Ureter (tissue), 1 donor: ENCODE results near the gene FLT4. TPM values are rescaled to one million over a fixed set of nuclear protein-coding genes. Genes with fewer than 3 reads are reported as not detected.

ENCODE experiments used
- DNase-seq: peaks from one replicate; pipeline ENCODE4 v3.0.0-alpha.2; 2020; ENCODE audit warnings: low spot score
- total RNA-seq: library from RNA; stranded (reverse); gene quantifications from one replicate; pipeline ENCODE4 v1.2.4, GENCODE V29; 2023
- donor health status: DM: yes; HTN: yes; CAD: no.

FLT4 gene
- total RNA-seq, 1 donor from 2014 or later, result 12.1 TPM

DNA sequence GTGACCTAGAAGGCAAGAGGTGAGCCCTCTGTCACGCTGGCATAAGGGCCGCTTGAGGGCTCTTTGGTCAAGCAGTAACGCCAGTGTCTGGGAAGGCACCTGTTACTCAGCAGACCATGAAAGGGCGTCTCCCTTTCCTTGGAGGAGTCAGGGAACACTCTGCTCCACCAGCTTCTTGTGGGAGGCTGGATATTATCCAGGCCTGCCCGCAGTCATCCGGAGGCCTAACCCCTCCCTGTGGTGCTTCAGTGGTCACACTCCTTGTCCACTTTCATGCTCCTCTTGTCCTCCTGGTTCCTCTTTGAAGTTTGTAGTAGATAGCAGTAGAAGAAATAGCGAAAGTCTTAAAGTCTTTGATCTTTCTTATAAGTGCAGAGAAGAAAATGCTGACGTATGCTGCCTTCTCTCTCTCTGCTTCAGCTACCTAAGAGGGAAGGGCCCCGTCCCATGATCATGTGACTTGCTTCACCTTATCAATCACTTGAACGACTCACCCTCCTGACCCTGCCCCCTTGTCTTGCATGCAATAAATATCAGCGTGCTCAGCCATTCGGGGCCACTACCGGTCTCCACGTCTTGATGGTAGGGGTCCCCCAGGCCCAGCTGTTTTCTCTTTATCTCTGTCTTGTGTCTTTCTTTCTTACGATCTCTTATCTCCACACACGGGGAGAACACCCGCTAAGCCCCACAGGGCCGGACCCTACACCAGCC, 41.4 kb downstream of the FLT4 start:
- DNase-seq, result no peak

DNA sequence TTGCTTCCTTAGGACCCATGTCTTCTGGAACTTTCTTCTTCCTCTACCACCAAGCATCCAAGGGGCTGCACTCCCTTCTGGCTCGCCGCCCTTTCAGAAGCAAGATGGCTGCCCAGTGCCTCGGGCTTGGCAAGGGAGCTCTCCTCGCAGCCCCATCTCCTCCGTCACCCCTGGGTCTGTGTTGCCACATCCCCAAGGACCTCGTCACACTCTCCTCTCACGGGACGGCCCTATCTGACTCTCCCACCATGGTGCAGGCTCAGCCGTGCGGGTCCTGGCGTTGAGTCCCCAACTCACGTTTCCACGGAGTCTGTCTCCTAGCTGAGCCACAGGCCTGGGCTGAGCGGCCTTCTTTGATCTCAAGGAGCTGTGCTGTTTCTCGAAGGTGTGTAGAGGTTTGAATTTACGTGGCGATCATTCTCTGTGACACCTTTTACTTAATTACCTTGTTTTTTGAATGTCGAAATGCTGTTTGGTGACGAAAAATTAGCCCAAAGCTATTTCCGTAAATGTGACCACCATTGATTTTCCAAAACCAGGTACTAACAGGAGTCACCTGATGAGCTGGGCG, 43.1 kb downstream of the FLT4 start:
- DNase-seq, result no peak

DNA sequence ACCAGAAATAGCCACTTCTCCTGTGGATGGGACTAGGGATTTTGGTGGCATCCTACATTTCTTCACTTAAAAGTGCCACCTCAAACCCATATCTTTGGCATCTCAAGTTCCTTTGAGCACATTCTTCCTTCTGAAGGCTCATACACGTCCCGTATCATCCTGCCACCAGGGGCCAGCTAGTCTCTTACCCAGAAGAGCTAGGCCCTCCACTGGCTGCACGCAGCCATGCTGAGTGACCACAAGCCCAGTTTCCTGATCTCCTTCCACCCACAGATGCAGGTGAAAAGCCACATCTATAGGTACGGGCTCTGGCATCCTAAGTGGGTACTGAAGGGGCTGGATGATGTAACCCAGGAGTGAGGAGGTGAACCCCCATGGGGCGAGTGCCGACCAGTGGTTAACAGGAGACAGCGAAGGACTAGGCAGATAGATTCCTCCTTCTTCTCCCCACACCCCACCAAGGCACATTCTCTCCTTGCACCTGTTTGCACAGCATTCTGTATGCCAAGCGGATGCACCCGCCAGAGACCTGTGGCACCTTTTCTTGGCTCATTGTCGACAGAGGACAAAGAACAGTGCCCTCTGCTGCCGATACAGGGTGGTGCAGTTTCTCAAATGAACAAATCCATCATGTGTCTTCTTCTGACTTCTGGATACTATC, 43.7 kb downstream of the FLT4 start:
- DNase-seq, result no peak

DNA sequence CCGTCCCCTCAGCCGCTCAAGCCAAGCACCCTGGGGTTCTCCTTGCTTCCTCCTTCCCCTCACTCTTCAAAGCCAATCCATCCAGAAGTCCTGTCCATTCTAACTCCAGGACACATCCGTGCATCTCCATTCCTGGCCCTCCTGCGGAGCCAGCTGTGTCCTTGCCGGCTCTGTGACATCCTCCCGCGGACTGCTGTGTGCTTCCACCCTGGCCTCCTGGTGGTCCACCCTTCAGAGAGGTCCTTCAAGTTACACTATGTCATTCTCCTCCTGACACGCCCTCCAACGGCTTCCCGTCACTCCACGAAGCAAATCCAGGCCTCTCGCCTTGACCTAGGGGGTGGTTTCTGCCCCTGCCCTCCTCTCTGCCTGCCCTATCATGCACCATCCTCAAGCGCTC, 45.1 kb downstream of the FLT4 start:
- DNase-seq, result no peak

DNA sequence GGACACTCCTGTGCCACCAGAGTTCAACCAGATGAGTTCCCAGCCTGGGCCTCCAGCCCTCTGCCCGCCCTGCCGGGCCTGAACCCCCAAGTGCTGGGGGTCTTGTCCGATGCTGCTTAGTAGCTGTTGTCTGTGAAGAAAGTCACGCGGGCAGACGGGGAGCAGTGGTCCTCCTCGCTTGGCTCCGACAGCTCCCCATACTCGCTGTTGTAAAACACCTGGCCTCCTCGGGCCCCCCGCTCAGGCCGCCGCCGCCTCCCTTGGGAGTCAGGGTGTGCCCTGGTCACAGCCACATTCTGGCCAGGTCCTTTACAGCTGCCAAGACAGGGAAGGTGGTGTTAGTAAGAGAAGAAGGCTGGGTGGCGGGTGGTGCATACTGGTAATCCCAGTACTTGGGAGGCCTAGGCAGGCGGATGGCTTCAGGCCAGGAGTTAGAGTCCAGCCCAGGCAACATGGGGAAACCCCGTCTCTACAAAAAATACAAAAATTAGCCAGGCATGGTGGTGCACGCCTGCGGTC, 46.3 kb downstream of the FLT4 start:
- DNase-seq, result no peak

DNA sequence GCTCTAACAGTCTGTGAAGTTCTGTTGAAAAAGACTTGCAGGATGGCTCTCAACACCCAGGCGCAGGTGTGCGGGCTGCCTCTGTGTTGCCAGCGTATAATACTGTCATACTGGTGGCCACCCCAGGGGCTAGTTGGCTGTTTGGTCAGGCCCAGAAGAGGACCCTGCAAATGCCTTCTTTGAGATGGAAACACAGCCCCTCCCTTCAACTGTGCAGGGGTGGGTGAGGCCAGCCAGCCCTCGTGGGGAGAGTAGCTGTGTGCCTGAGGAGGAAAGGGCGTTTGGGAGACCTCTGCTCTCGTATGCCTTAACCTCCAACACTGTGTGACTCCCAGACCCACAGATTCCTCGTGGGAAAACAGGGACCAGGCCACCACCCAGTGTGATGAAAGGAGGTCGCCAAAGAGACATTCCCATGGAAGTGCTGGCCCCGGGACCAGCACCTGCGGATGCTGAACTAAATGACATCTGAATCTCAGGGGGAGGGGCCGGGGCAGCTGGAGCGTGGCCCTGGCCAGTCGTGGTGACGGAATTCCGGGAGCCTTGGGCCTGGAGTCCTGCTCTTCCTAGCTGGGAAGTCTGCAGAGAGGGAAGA, 46.8 kb downstream of the FLT4 start:
- no peak for DNase-seq

DNA sequence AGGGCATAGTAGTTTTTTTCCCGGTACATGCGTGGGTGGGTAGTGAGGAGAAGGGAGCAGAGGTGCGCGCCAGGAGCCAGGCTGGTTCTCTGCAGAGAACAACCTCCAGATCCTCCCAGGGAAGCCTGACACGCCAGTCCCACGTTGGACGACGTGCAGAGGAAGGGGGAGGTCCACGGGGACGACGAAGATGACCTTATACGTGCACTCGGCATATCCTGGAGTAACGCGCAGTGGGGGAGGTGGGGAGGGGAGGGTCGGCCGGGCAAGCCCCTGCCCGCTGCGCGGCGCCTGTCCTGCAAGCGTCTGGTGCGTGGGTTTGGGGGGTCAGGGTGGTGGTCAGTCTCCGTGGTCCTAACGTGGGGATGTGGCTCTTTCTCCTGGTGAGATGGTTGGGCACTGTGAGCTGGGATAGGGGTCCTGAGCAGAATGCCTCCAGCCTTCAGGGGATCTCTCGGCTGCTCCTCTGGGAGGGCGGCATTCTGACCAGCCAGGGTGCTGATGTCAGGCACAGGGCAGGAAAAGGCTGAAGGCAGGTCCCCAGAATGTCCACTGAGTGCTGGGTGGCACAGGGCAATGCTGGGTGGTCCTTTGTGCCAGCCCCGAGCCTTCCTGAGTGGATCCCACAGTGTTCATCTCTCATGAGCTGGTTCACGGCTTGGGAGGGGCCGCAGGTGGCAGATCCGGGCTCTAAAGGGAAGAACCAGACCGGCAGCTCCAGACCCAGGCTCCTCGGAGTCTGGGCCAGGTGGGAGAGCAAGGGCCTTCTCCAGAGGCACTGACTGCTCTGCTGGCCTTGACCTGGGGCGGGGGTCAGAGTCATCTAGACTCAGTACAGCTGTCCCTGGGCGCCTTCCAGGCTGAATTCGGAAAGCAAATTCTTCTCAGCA, 47.6 kb downstream of the FLT4 start:
- peak; percentile 38 for DNase-seq

DNA sequence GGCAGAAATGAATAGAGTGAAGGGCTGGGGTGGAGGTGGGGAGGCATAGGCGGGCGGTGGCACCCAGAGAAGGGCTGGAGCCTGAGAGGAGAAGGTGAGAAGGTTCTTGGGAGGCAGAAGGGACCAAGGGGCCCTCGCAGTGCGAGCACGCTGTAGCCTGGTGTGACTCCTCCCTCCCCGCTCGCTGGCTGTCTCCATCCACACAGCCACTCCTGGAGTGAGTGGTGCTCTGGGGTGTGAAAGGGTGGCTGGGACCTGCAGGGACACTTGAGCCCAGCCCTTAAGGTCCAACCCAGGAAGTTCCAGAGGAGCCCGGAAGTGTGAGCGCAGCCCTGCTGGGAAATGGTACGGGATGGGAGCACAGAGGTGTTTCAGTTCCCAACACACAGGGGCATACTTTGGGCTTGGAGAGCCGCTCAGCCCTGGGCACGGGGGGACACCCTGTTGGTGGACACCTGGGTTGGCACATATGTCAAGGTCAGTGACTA, 48.8 kb downstream of the FLT4 start:
- DNase-seq, result peak; percentile 26

DNA sequence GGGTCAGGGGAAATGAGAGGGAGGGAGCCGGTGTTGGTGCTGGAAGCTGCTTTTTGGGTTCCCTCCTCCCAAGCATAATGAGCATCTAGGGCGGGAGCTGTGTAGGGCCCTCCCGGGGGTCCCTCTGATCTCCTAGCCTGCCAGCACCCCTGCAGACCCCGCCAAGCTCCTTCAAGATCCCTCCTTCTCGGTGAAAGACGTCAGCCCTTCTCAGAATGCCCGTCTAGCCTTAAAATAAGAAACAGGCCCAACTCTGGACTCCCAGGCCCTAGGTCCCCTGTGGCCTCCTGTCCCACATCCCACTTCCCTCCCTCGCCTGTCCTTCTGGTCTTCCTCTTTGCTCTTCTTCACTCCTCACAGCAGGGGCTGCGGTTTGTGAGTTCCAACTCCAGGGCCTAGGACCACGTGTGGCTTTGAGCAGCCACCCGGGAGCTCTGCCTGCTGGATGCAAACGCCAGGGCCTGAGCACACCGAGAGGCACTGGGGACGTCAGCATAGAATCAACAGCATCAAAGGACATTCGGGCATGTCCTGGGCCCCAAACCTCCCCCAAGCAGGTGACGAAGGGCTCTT, 49.3 kb downstream of the FLT4 start:
- DNase-seq, result peak; percentile 23

DNA sequence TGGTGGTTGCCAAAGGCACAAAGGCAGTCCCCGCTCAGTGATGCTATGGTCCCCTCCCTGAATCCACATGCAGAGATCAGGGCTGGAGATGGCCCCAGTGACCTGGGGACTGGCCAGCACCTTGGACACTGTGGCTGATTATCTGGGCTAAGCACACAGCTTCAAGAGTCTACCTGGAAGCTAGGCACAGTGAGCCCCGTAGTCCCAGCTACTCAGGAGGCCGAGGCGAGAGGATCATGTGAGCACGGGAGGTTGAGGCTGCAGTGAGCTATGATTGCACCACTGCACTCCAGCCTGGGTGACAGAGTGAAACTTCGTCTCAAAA, 49.8 kb downstream of the FLT4 start:
- DNase-seq, result peak; percentile 35

DNA sequence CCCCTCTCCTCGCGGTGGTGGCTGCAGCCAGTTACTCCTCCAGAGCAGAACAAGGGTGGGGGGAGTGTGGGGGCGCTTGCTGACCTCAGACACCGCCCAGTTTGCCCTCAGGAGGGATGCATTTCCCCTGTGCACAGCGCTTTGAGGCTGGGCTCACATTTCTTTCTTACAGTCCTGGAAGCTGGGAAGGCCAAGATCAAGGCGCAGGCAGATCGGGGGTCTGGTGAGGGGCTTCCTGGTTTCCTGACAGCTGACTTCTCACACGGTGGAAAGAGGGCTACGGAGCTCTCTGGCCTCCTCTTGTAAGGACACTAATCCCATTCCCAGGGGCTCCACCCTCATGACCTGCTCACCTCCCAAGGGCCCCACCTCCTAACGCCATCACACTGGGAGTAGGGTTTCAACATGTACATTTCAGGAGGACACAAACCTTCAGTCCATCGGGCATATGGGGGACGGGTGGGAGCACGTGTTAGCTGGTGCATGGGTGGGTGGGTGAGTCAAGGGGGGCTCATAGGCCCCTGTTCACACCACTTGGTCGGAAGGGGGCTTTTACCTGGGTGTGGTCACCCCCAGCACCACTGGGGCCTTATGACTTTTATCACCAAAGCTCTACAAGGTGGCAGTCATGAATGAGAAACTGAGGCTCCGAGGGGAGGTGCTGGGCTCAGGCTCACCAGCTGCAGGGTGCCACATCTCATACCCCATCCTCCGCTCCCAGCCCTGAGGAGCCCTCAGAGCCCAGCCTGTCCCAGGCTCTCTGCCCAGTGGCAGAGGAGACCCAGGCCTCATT, 50.4 kb downstream of the FLT4 start:
- DNase-seq, result peak; percentile 27

DNA sequence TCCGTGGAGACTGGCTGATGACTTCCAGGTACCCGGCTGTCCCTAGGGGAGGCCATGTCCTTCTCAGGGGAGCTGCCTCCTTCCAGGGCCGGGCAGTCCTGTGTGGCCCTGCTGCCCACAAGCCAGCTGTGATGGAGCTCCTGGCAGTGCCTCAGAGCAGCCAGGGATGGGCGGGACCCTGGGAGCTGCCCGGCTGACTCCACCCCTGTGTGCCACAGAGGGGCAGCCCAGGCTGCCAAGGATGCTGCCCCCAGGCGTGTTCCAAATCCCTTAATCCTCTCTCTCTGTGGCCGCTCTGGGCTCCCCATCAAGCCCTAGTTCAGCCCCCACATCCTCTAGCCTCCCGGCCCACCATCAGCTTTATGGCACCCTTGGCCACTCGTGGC, 51.1 kb downstream of the FLT4 start:
- peak; percentile 34 for DNase-seq

DNA sequence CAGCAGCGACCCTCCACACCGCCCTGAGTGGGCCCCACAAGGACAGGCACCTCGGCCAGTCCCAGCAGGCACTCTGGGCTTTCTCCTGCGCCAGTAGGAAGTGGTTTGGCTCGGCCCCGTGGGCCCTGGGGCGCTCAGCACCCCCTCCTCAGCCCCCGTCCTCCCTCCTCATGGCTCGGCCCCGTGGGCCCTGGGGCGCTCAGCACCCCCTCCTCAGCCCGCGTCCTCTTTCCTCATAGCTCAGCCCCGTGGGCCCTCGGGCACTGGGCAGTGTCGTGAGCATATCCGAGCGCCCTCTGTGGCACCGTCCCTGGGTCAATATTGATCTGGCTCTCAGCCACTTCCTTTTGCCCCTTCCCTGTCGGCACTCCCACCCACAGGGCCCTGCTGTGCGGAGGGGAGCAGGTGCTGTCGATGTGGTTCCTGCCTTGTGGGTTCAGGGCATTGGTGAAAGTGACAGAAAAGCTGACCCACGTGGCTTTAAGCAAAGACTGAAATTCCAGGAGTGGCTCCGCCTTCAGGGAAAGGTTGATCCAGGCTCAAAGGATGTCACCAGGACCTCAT, 52.6 kb downstream of the FLT4 start:
- DNase-seq, result peak; percentile 37

DNA sequence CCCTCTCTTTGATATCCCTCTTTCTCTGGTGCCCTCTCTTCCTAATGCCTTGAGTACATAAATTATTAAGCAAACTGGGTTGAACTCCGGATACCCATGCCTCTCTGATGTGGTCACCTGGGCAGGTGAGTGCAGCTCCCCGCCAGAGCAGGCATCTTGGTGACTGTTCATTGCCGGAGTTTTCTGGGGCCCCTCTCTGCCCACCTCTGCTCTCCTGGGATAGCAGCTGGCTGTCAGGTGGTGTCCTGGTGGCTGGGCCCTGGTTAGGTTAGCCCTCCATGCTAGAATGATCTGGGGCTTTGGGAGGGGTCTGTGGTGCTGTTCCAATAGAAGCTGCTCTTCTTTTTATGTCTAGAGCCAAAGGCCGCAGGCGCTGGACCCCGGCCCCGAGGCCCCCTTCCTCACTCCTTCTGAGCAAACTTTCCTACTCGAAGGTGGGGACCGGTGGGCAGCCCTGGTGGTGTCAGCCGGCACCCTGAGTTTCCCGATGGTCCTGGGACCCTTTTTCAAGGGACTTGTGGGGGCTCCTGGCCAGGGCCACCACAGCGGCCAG, 53.2 kb downstream of the FLT4 start:
- DNase-seq, result peak; percentile 36

DNA sequence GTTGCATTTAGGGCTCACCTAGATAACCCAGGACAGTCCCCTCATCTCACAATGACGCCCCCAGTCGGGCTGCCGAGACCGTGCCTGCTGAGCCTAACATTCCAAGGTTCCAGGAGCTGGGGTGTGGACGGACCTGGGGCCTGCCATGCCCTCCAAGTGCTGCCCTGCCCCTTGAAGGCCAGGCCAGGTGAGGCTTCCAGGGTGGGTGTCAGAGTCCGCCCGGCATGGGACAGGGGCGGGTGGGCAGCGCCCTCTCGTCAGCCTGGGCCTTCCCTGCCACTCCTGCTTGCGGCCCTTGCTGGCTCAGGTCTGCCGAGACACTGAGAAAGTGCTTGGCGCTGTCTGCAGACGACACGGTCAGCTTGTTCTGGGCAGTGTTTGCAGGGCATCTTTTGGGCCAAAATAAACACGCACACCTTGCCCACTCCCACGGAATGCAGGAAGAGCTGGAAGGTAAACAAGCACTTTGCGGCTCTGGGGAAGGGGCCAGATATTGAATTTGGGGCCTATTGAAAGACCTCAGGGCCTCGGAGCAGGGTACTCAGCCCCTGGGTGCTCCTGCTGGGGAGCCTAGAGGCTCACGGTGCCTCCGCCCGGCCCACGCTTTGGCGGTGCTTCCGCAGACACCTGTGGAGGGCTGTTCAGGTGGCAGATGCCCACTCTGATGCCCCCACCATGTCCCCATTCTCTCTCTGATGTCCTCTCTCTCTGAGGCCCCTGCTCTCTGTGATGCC, 53.9 kb downstream of the FLT4 start:
- DNase-seq, result peak; percentile 28

DNA sequence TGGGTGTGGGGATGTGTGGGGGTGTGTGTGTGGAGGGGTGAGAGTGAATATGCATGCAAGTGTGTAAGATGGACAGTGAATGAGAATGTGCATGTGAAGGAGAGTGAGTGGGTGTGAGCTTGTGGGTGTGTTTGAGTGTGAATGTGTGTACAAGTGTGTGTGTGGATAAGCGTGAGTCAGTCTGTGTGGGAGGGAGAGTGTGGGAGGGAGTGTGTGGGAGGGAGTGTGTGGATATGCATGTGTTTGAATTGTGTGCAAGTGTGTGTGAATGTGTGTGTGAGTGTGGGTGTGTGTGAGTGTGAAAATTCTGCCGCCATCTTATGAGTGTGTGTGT, 54.4 kb downstream of the FLT4 start:
- DNase-seq, result no peak

DNA sequence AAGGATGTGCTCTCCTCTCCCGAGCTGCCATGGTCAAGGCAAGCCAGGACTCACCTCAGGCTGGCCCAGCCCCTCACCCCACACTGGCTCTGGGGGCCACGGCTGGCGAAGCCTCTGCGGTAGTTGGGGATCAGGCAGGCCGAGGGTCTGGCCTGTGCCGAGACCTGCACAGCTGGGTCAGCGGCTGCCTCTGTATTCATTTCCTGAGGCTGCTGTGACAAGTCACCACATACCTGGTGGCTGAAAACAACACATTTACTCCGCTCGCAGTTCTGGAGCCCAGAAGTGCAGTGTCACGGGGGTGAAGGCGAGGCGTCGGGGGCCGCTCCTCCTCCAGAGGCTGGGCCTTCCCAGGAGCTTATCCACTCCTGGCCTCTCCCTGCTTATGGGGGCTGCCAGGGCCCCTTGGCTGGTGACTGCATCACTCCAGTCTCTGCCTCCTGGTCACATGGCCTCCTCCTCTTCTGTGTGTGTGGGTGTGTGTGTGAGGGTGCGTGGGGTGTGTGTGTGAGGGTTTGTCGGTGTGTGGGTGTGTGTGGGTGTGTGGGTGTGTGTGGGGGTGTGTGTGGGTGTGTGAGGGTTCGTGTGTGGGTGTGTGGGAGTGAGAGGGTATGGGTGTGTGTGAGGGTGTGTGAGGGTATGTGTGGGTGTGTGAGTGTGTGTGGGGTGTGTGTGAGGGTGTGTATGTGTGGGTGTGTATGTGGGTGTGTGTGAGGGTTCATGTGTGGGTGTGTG, 54.9 kb downstream of the FLT4 start:
- no peak for DNase-seq

DNA sequence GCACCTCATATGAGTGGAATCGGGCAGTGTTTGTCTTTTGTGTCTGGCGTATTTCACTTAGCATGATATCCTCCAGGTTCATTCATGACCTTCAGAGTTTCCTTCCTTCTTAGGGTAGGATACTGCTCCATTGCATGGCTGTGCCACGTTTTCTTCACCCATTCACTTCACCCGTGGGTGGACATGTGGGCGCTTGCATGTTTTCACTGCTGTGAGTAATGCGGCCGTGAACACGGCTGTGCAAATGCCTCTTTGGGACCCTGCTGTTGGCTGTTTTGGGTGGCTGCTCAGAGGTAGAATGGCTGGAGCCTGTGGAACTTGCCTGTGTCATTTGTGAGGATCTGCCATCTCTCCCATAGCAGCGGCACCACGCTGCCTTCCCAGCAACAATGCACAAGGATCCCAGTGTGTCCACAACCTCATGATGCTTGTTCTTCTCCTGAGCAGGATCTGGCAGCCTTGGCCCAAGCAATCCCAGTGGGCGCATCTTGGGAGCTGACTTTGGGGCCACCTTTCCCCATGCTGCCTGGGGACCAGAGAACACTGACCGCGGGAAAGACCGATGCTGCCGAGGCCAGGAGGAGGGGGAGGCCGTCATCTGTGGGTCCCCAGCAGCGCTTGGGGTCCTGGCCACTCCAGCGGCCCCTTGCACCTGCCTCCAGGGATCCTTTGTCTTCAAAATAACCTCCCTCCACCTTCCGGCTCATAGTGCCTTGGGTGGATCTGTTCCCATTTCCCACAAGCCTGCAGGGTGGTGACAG, 55.8 kb downstream of the FLT4 start:
- no peak for DNase-seq
